Smooth muscle cell (in vitro differentiated cells): ENCODE measurements around the gene EIF5AL1. TPM values are rescaled to one million over a fixed set of nuclear protein-coding genes. Genes with fewer than 3 reads are reported as not detected.

Experiments
- DNase-seq: peaks from one replicate; lab custom pipeline; 2025; ENCODE audit not compliant: unreplicated experiment; lab: John Stamatoyannopoulos, UW
- H2AFZ ChIP-seq: fragments of 200-600 bp; sonication (generic); 2 replicates; pipeline ENCODE4 v1.6.0; 2016; ENCODE audit warnings: antibody characterized with exemption, low read depth, mild to moderate bottlenecking
- H3F3A ChIP-seq: fragments of 200-600 bp; sonication (generic); 2 replicates; pipeline ENCODE4 v1.6.0; 2017; ENCODE audit warnings: antibody characterized with exemption, low read depth
- H3K27ac ChIP-seq: fragments of 200-600 bp; sonication (generic); 2 replicates; pipeline ENCODE4 v1.5.1; 2016; ENCODE audit warnings: low read depth, mild to moderate bottlenecking
- H3K27me3 ChIP-seq: fragments of 200-600 bp; sonication (generic); 2 replicates; pipeline ENCODE4 v1.6.1; 2016; ENCODE audit warnings: low read depth, mild to moderate bottlenecking
- H3K36me3 ChIP-seq: fragments of 200-600 bp; sonication (generic); 2 replicates; pipeline ENCODE4 v1.5.1; 2016; ENCODE audit warnings: low read depth
- H3K4me1 ChIP-seq: fragments of 200-600 bp; sonication (generic); 2 replicates; pipeline ENCODE4 v1.5.1; 2016; ENCODE audit warnings: low read depth
- H3K4me2 ChIP-seq: fragments of 200-600 bp; sonication (generic); 2 replicates; pipeline ENCODE4 v1.6.0; 2016; ENCODE audit warnings: mild to moderate bottlenecking
- H3K4me3 ChIP-seq: fragments of 200-600 bp; sonication (generic); 2 replicates; pipeline ENCODE4 v1.5.1; 2016; ENCODE audit warnings: mild to moderate bottlenecking
- H3K79me2 ChIP-seq: fragments of 200-600 bp; sonication (generic); 2 replicates; pipeline ENCODE4 v1.6.0; 2016; ENCODE audit warnings: low read depth, mild to moderate bottlenecking
- H3K9ac ChIP-seq: fragments of 200-600 bp; sonication (generic); 2 replicates; pipeline ENCODE4 v1.6.0; 2016; ENCODE audit warnings: low read depth
- H3K9me3 ChIP-seq: fragments of 200-600 bp; sonication (generic); replicated peaks from 2 replicates; pipeline ENCODE4 v1.5.1; 2016; ENCODE audit warnings: low read depth
- H4K20me1 ChIP-seq: fragments of 200-600 bp; sonication (generic); 2 replicates; pipeline ENCODE4 v1.6.0; 2016; ENCODE audit warnings: low read depth
- WGBS: methylation state at CpG from one replicate; pipeline ENCODE4 v1.1.7; 2016; ENCODE audit warnings: low lambda C conversion rate; 5-methylcytosine and 5-hydroxymethylcytosine counted together
- polyA plus RNA-seq: library from polyadenylated mRNA; unstranded; fragments of >200 nt; fragmentation: Nextera tagmentation; extraction: Ambion mirVana; gene quantifications from 2 replicates; pipeline ENCODE4 v1.2.1, GENCODE V29; 2016
- total RNA-seq: library from RNA; depleted of rRNA; stranded (reverse); fragments of >200 nt; gene quantifications from 2 replicates; pipeline ENCODE4 v1.2.3, GENCODE V29; 2014
- TF ChIP-seq, protein P1 (sequence below): fragments of 200-600 bp; sonication (generic); IDR thresholded peaks from 2 replicates; pipeline ENCODE4 v1.5.1; 2017; ENCODE audit warnings: borderline replicate concordance, mild to moderate bottlenecking, antibody characterized with exemption; ENCODE audit not compliant: insufficient read depth, poor library complexity, severe bottlenecking

The EIF5AL1 gene
- total and polyA plus RNA-seq, 2 experiments from 2014 or later = 0.49 to 1.6 TPM

- no peaks in the 10 kb centered on the region for H3K27me3 ChIP-seq
- TF ChIP-seq, protein P1, sequence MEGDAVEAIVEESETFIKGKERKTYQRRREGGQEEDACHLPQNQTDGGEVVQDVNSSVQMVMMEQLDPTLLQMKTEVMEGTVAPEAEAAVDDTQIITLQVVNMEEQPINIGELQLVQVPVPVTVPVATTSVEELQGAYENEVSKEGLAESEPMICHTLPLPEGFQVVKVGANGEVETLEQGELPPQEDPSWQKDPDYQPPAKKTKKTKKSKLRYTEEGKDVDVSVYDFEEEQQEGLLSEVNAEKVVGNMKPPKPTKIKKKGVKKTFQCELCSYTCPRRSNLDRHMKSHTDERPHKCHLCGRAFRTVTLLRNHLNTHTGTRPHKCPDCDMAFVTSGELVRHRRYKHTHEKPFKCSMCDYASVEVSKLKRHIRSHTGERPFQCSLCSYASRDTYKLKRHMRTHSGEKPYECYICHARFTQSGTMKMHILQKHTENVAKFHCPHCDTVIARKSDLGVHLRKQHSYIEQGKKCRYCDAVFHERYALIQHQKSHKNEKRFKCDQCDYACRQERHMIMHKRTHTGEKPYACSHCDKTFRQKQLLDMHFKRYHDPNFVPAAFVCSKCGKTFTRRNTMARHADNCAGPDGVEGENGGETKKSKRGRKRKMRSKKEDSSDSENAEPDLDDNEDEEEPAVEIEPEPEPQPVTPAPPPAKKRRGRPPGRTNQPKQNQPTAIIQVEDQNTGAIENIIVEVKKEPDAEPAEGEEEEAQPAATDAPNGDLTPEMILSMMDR = no peak
- no peak overlapping the region for H3K4me2 ChIP-seq
- H2AFZ ChIP-seq = no peak overlapping the region
- no peak overlapping the region for H3K4me3 ChIP-seq
- H3K36me3 ChIP-seq = no peaks in the 10 kb centered on the region
- no peaks in the 10 kb centered on the region for H3K9me3 ChIP-seq
- no peaks in the 10 kb centered on the region for H3K79me2 ChIP-seq
- 75% methylated on average over 2 of the region's 2 CpGs for WGBS
- H3K27ac ChIP-seq = no peak overlapping the region
- no peaks in the 10 kb centered on the region for H3K4me1 ChIP-seq
- H3F3A ChIP-seq = no peaks in the 10 kb centered on the region
- no peaks in the 10 kb centered on the region for H4K20me1 ChIP-seq
- no peak for DNase-seq
- H3K9ac ChIP-seq = no peak overlapping the region
Measured at GRCh38 chr10:79559726-79560125, 47.4 kb downstream of the EIF5AL1 start.

DNA sequence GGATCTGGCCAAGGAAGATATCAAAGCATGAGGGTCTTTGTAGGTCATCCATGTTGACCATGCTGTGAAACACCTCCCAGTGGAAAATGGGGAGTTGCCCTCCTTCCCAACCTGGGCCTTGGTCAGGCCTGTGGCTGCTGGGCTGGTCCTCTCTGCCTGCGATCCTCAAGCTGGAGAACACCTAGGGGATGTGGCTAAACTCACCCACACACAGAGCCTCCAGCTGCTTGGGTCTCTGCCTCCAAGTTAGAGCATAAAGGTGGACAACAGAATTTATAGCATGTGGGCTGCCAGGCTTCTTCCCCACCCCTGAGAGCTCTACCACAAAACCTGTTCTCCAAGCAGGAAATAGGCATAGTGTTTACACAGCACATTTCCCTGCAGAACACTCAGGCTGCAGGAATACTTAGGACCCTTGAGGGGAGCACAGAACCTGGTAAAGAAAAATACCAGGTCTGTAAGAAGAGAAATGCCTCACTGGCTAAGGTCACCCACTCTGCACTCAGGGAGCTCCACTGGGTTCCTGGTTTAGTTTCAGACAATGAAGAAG lies 47.9 kb downstream of the EIF5AL1 start, which contains the start of gene SFTPA2:
TSS of gene SFTPA2 (minus strand) at position 248 of the 550 bp plus-strand sequence. CDS start 924 bp downstream, outside the sequence.
- no peaks in the 10 kb centered on the region for H3K27me3 ChIP-seq
- TF ChIP-seq, protein P1 = no peak
- no peaks in the 10 kb centered on the region for H3K79me2 ChIP-seq
- no peak within 1 kb of the TSS for H3K4me3 ChIP-seq
- H3K4me2 ChIP-seq = no peak within 1 kb of the TSS
- H4K20me1 ChIP-seq = no peaks in the 10 kb centered on the region
- DNase-seq = no peak
- no peak within 1 kb of the TSS for H3K9ac ChIP-seq
- H3K36me3 ChIP-seq = no peaks in the 10 kb centered on the region
- WGBS = 100% methylated on average over 1 of the region's 1 CpG
- H2AFZ ChIP-seq = no peak within 1 kb of the TSS
- no peaks in the 10 kb centered on the region for H3F3A ChIP-seq
- no peak within 1 kb of the TSS for H3K27ac ChIP-seq
- no peaks in the 10 kb centered on the region for H3K9me3 ChIP-seq
- H3K4me1 ChIP-seq = no peaks in the 10 kb centered on the region

- Histone ChIP-seq H3K79me2 (no peaks in the 10 kb centered on the region), H3K27me3 (no peaks in the 10 kb centered on the region), H3K4me1 (no peaks in the 10 kb centered on the region), H2AFZ (no peak overlapping the region), H3K9ac (no peak overlapping the region), H4K20me1 (no peaks in the 10 kb centered on the region), H3F3A (no peaks in the 10 kb centered on the region), H3K4me3 (no peak overlapping the region), H3K9me3 (no peaks in the 10 kb centered on the region), H3K27ac (no peak overlapping the region), H3K4me2 (no peak overlapping the region), H3K36me3 (no peaks in the 10 kb centered on the region)
- TF ChIP-seq, protein P1 = no peak
- 81% methylated on average over 3 of the region's 3 CpGs for WGBS
- DNase-seq = no peak
Measured at GRCh38 chr10:79561257-79561656, 48.9 kb downstream of the EIF5AL1 start.

DNA sequence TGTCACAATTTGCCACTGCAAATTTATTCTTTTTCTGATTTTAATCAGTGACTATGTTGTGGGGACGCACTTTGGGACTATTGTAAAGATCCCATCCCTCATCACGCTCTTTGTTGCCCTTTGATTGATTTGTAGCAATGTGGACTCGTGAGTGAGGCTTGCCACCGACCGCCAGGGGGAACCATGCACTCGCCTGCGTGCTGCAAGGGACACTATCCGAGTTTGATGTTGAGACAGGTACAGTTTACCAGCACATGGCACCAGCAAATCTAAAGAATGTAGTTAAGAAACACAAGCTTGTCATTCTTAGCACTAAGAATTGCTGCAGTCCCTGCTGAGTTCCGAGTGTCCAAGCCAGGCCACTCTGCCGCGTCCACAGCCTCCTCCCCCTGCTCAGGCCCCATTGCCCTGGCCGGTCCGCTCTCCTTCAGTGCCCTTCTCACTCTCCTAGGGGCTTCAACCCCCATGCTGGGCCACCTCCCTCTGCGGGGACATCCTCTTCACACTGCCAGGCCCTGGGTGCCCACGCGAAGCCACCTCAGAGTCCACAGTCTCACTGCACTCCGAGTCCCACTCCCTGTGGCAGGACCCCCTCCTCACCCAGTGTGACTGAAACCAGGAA lies 49.9 kb downstream of the EIF5AL1 start:
- WGBS = 29% methylated on average over 17 of the region's 17 CpGs
- Histone ChIP-seq H2AFZ (peak overlapping the region; percentile 0), H3K4me2 (peak overlapping the region; percentile 64)

More for the DNA sequence above, 49.9 kb downstream of the EIF5AL1 start:
- Histone ChIP-seq H3K27ac (no peak overlapping the region), H3K4me1 (no peaks in the 10 kb centered on the region), H3K27me3 (no peaks in the 10 kb centered on the region), H3K9me3 (no peaks in the 10 kb centered on the region), H3K4me3 (no peak overlapping the region), H3K79me2 (no peaks in the 10 kb centered on the region), H3K9ac (no peak overlapping the region), H3F3A (no peaks in the 10 kb centered on the region), H3K36me3 (no peaks in the 10 kb centered on the region), H4K20me1 (no peaks in the 10 kb centered on the region)
- DNase-seq = no peak
- TF ChIP-seq, protein P1 = peak; percentile 80
